Eye (tissue), 1 donor: ENCODE results near the gene CAMK2D.

Experiments used
- DNase-seq: peaks from one replicate; pipeline ENCODE4 v3.0.0-alpha.2; 2015

CAMK2D gene

GRCh38 chr4:113433536-113434246, 327.8 kb downstream of the CAMK2D start:
- no peak for DNase-seq

DNA sequence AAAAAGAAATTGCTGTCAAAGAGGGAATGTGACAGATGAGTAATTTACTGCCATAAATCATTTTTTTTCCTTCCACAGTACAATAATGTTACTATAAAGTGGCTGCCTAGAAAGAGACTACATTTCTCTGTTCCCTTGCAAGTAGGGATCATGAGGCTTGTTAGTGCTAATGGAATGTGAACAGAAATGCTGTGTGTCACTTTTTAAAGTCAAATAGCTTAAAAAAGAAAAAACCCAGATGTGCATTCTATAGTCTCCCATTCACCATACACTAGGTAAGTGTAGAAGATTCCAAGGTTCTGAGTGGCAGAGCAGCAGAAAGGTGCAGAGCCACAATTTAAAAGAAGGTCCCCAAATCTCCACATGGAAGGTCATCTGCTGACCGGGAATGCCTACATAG, 328.4 kb downstream of the CAMK2D start:
- no peak for DNase-seq

GRCh38 chr4:113423631-113424030, 337.9 kb downstream of the CAMK2D start:
- DNase-seq, result no peak

DNA sequence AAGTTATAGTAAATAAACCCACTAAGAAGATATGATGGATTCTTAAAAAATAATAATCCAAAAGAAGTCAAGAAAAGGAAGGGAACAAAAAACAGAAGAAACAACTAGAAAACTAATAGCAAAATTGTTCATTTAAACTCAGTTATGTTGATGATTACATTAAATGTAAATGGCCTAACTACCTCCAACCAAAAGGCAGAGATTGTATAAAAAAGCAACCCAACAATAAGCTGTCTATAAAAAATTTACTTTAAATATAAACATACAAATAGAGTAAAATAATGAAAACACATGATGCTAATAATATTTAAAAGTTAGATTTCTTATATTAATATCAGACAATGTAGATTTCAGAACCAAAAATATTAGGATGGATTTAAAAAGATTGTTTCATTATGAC, 340.6 kb downstream of the CAMK2D start:
- no peak for DNase-seq

GRCh38 chr4:113419631-113420030, 341.9 kb downstream of the CAMK2D start:
- DNase-seq, result no peak

DNA sequence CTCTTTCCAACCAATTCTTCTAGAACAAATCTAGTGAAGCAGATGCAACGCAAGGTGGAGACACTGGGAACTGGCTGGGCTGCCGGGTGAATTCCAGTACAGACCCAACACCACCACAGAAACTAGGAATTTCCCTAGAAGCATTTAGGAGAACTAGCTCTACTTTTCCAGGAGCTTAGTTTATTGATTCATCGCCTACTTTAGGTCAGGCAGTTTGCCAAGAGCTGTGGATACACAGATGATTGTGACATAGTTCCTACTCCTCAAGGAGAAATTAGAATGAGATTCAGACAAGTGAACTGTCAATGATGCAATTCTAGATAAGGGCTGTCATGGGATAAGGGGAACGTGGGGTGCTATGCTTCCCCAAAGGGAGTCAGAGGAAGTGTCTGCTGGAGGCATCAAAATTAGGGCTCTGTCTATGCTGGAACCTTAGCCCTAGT, 350.0 kb downstream of the CAMK2D start:
- DNase-seq, result no peak

DNA sequence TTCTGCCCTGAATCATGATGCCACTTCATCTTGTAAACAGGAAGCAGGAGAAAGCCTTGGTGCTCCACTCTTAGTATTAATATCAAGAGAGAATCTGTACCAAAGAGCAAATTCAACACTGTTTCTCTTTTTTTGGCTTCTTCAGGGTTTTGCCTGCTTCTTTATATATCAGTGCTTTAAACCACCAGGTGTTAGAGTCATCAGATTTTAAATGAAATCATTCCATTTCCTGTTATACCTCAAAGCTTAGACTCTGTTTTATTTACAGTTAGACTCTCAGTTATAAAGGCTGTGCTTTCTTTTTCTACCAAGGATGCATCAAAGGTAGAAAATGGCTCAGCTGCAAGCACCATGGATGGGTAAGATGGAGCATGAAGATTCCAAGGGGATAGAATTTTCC, 350.9 kb downstream of the CAMK2D start:
- no peak for DNase-seq

- no peak for DNase-seq
Observed at GRCh38 chr4:113409181-113409580, 352.4 kb downstream of the CAMK2D start.

DNA sequence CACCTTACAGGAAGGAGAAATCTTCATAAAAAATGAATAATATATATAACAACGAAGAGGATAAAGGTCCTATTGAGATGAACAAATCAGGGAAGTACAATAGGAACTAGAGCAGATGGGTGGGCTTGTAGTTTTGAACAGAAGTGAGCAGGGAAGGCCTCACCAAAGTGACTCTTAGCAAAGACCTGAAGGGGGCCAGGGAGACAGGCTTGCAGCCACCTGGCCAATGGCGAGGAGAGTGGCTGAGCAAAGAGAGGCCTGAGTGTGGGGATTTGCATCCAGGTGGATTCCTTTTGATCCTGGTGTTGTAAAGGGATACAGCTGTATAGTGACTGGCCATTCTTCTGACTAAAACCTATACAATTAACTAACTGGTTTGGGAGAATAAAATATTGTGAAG, 354.1 kb downstream of the CAMK2D start:
- no peak for DNase-seq

GRCh38 chr4:113406723-113407016, 354.9 kb downstream of the CAMK2D start:
- DNase-seq, result no peak

GRCh38 chr4:113405874-113406722, 355.4 kb downstream of the CAMK2D start:
- DNase-seq, result no peak

- no peak for DNase-seq
Observed at GRCh38 chr4:113404841-113405240, 356.7 kb downstream of the CAMK2D start.

GRCh38 chr4:113404167-113404571, 357.4 kb downstream of the CAMK2D start:
- DNase-seq, result no peak
